Liver (tissue), 9 donors: ENCODE results near the gene CHRNE. TPM values are rescaled to one million over a fixed set of nuclear protein-coding genes. Genes with fewer than 3 reads are reported as not detected.

Experiments
- DNase-seq: peaks from one replicate; pipeline ENCODE4 v3.0.0-alpha.2; 2017; ENCODE audit warnings: low spot score
- H3K27ac ChIP-seq, 2 donors: one replicate each; pipeline ENCODE4 v1.7.0; 2013; ENCODE audit warnings: inconsistent platforms in 2 of 2, low read length in 2 of 2, control low read depth in 1 of 2, low read depth in 1 of 2, mild to moderate bottlenecking in 1 of 2
- H3K27me3 ChIP-seq, 4 donors: one replicate each; pipeline versions ENCODE4 v1.6.1 to v1.7.0; 2013; ENCODE audit warnings: low read length in 3 of 4, inconsistent platforms in 1 of 4, mild to moderate bottlenecking in 1 of 4, moderate library complexity in 1 of 4; ENCODE audit not compliant: control insufficient read depth in 4 of 4, insufficient read depth in 4 of 4
- H3K36me3 ChIP-seq, 4 donors: one replicate each; pipeline versions ENCODE4 v1.6.1 to v1.7.0; 2013; ENCODE audit warnings: low read length in 3 of 4, mild to moderate bottlenecking in 3 of 4, low read depth in 1 of 4, moderate library complexity in 1 of 4; ENCODE audit not compliant: control insufficient read depth in 4 of 4, insufficient read depth in 3 of 4
- H3K4me1 ChIP-seq, 4 donors: one replicate each; pipeline versions ENCODE4 v1.6.1 to v1.7.0; 2013; ENCODE audit warnings: low read length in 3 of 4, mild to moderate bottlenecking in 3 of 4, moderate library complexity in 1 of 4; ENCODE audit not compliant: control insufficient read depth in 4 of 4, insufficient read depth in 4 of 4
- H3K4me3 ChIP-seq, 3 donors: one replicate each; pipeline versions ENCODE4 v1.6.1 to v1.7.0; 2013; ENCODE audit warnings: low read length in 3 of 3, control low read depth in 1 of 3, low read depth in 1 of 3, mild to moderate bottlenecking in 1 of 3
- H3K9ac ChIP-seq, 2 donors: one replicate each; pipeline ENCODE4 v1.7.0; 2013; ENCODE audit warnings: low read length in 2 of 2, mild to moderate bottlenecking in 2 of 2, moderate library complexity in 2 of 2, control low read depth in 1 of 2, low read depth in 1 of 2
- H3K9me3 ChIP-seq, 4 donors: one replicate each; pipeline versions ENCODE4 v1.6.1 to v1.7.0; 2013; ENCODE audit warnings: low read length in 3 of 4; ENCODE audit not compliant: control insufficient read depth in 4 of 4
- ATF3 ChIP-seq: IDR thresholded peaks from 2 replicates; pipeline ENCODE4 v1.6.1; 2016; ENCODE audit warnings: antibody characterized with exemption
- EGR1 ChIP-seq, 2 donors: IDR thresholded peaks; 2 replicates each; pipeline ENCODE4 v1.6.1; 2016 to 2018; ENCODE audit warnings: antibody characterized with exemption in 2 of 2, low read depth in 2 of 2
- FOXA1 ChIP-seq: IDR thresholded peaks from 2 replicates; pipeline ENCODE4 v1.6.1; 2016; ENCODE audit warnings: antibody characterized with exemption
- GABPA ChIP-seq, 2 donors: IDR thresholded peaks in 1 of 2; conservative IDR thresholded peaks in 1 of 2; 2 replicates each; pipeline ENCODE4 v1.6.1; 2016; ENCODE audit warnings: antibody characterized with exemption in 2 of 2, mild to moderate bottlenecking in 1 of 2, moderate library complexity in 1 of 2
- NR2F2 ChIP-seq: IDR thresholded peaks from 2 replicates; pipeline ENCODE4 v1.6.1; 2016; ENCODE audit warnings: antibody characterized with exemption
- SP1 ChIP-seq: IDR thresholded peaks from 2 replicates; pipeline ENCODE4 v1.6.1; 2018; ENCODE audit warnings: antibody characterized with exemption, mild to moderate bottlenecking
- WGBS: extraction: QIAGEN DNeasy Blood & Tissue Kit; methylation state at CpG from one replicate; pipeline ENCODE4 v1.1.7; 2013; 5-methylcytosine and 5-hydroxymethylcytosine counted together
- polyA plus RNA-seq, 2 donors: library from polyadenylated mRNA; stranded (reverse) in 1 of 2; unstranded in 1 of 2; fragments of 200-250 nt in 1 of 2; fragments of >200 nt in 1 of 2; fragmentation: Nextera tagmentation in 1 of 2; extraction: Ambion mirVana in 1 of 2; gene quantifications; one replicate each; pipeline versions ENCODE4 v1.2.1 to v1.2.3, GENCODE V29; 2013 to 2015
- total RNA-seq, 2 donors: library from RNA; depleted of rRNA; stranded (reverse); fragments of >200 nt; gene quantifications; one replicate each; pipeline ENCODE4 v1.2.3, GENCODE V29; 2014
- donor health status: healthy.
- donor health status: healthy.
- donor health status: healthy.
- donor health status: healthy.
- donor health status: healthy.

CHRNE gene
- total and polyA plus RNA-seq, 4 donors = 0.19 to 3.1 (median 0.65) TPM

- no peak for DNase-seq
- WGBS = 50% methylated on average over 48 of the region's 48 CpGs
- peaks cover 6 to 39% (median 24%) of the 10 kb centered on the region in 4 donors for H3K4me1 ChIP-seq
- peaks cover 0 to 1% (median 0%) of the 10 kb centered on the region in 4 donors for H3K36me3 ChIP-seq
- no peak for TF ChIP-seq FOXA1
- peak; percentile 41 for TF ChIP-seq SP1
- no peak overlapping the region for H3K9ac ChIP-seq
- no peaks in the 10 kb centered on the region for H3K9me3 ChIP-seq
- no peaks in the 10 kb centered on the region for H3K27me3 ChIP-seq
- H3K4me3 ChIP-seq = no peak overlapping the region
- H3K27ac ChIP-seq = peak overlapping the region; percentile 36 to 45
Measured at GRCh38 chr17:4901648-4902344, 1.1 kb downstream of the CHRNE start.

- Histone ChIP-seq H3K9me3 (no peaks in the 10 kb centered on the region), H3K27me3 (no peaks in the 10 kb centered on the region), H3K4me3 (no peak overlapping the region), H3K36me3 (peaks cover 0 to 7% (median 2%) of the 10 kb centered on the region in 4 donors), H3K27ac (peak overlapping the region; percentile 25 to 34), H3K4me1 (peaks cover 6 to 42% (median 25%) of the 10 kb centered on the region in 4 donors), H3K9ac (peak overlapping the region in 1 of 2 donors; percentile 51)
- 66% methylated on average over 37 of the region's 37 CpGs for WGBS
- DNase-seq = no peak
- TF ChIP-seq NR2F2 (peak; percentile 19), ATF3 (no peak), FOXA1 (no peak)
Measured at GRCh38 chr17:4901108-4901647, 1.7 kb downstream of the CHRNE start.

DNA sequence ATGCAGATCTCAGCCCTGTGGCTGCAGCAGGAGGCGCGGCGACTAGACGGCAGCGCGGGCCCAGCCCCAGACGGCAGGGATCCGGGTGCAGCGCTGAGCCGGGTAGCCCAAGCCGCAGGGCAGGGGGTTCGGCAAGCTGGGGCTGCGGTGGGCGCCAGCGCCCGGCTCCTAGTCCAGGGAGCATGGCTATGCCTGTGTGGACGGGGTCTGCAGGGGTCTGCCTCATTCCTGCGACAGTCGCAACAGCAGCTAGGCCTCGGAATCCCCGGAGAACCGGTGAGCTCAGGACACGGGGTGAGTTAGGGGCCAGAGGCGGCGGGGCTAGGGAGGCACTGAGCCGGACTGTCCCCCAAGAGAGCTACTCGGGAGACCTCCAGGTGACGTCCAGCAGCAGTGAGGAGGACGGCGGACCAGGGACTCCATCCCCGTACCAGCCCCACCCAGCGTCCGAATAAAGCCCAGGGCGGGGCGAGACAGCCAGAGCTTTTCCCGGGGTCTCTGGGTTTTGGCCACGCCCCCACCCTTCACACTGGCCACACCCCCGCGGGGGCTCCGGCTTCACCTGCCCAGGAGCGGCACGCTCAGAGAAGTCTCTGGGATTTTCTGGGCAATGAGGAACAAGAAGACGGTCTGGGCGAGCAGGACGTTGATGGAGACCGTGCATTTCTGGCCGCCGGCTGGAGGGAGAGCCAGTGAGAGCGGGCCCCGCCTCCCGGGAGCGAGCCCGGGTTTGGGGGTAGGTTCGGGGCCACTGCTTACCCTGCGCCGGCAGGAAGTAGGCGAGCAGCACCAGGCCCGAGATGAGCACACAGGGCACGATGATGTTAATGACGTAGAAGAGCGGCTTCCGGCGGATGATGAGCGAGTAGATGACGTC lies 2.4 kb downstream of the CHRNE start:
- peaks cover 6 to 42% (median 25%) of the 10 kb centered on the region in 4 donors for H3K4me1 ChIP-seq
- H3K27ac ChIP-seq = peak overlapping the region in 1 of 2 donors; percentile 25
- WGBS = 48% methylated on average over 65 of the region's 65 CpGs
- H3K9me3 ChIP-seq = no peaks in the 10 kb centered on the region
- H3K9ac ChIP-seq = peak overlapping the region in 1 of 2 donors; percentile 57
- H3K27me3 ChIP-seq = no peaks in the 10 kb centered on the region
- peak overlapping the region in 1 of 3 donors; percentile 61 for H3K4me3 ChIP-seq
- TF ChIP-seq GABPA (IDR thresholded peaks at IDR 0.05 in 1 of 2, conservative IDR thresholded peaks at IDR 0.05 in 1 of 2) (peak in 1 of 2 donors; percentile 44), EGR1 (IDR thresholded peaks at IDR 0.05; ENCODE audit: low read depth in 2 of 2) (no peak)
- DNase-seq = no peak
- H3K36me3 ChIP-seq = peaks cover 0 to 14% (median 6%) of the 10 kb centered on the region in 4 donors

- Histone ChIP-seq H3K9me3 (no peaks in the 10 kb centered on the region), H3K36me3 (peaks cover 0 to 20% (median 8%) of the 10 kb centered on the region in 4 donors), H3K4me3 (peak within 1 kb of the TSS; percentile 58 to 86 (median 61)), H3K27me3 (no peaks in the 10 kb centered on the region), H3K9ac (peak within 1 kb of the TSS; percentile 55 to 57), H3K4me1 (peaks cover 6 to 48% (median 28%) of the 10 kb centered on the region in 4 donors), H3K27ac (peak within 1 kb of the TSS; percentile 67 to 76)
- 14% methylated on average over 60 of the region's 60 CpGs for WGBS
- no peak for TF ChIP-seq NR2F2
- TF ChIP-seq EGR1 (IDR thresholded peaks at IDR 0.05; ENCODE audit: low read depth in 2 of 2) = peak; percentile 68 to 82
- peak; percentile 85 for DNase-seq
Measured at GRCh38 chr17:4899341-4900230, 3.3 kb downstream of the CHRNE start, which contains the start of gene C17orf107. C17orf107 (plus strand) TSS chr17:4899536; CDS start chr17:4899763, 227 bp downstream.
